ENCODE measurements around the gene UBTD2.

UBTD2 gene

DNA sequence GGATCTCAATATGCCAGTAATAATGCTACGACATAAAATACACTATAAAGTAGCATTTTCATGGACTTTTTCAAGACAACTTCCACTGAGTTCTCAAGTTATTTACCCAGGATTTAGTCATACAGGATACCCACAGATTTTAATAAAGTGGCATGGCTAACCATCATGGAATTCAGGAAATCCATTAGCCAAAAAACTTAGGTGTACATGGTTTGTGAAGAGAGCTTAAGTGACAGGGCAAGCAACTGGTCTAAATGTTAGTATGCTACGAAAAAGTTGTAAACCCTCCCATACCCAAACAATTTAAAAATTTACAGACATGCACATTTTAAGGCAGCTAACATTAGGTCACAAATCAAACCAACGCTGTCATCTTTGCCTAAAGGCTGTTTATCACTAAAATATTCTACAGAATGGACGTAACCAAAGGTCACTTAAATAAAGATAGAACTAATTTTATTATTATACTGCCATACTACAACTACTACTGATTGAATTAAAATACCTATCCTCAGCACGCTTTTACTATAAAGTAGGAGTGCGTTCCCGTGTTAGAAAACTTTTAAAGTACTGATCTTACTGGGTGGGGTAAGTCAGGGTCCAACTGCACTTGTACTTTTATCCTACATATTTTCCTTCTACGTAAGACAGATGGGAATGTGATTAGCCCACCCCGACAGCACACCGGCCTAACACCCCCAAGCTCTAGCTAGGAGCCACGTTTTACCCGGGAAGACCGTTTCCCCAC lies 1.1 kb downstream of the UBTD2 start:
- H3K9me3 ChIP-seq (ENCODE audit: control insufficient read depth, insufficient read depth, low read depth, low read length) = no peaks in the 10 kb centered on the region
- peak overlapping the region; percentile 94 for H3K27ac ChIP-seq (ENCODE audit: extremely low read depth, low read depth, low read length)
- TF ChIP-seq, protein P1, sequence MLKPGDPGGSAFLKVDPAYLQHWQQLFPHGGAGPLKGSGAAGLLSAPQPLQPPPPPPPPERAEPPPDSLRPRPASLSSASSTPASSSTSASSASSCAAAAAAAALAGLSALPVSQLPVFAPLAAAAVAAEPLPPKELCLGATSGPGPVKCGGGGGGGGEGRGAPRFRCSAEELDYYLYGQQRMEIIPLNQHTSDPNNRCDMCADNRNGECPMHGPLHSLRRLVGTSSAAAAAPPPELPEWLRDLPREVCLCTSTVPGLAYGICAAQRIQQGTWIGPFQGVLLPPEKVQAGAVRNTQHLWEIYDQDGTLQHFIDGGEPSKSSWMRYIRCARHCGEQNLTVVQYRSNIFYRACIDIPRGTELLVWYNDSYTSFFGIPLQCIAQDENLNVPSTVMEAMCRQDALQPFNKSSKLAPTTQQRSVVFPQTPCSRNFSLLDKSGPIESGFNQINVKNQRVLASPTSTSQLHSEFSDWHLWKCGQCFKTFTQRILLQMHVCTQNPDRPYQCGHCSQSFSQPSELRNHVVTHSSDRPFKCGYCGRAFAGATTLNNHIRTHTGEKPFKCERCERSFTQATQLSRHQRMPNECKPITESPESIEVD (tag by site-specific recombination; IDR thresholded peaks at IDR 0.05) = peak; percentile 55; the same call in 1 of the 2 replicates
- TF ChIP-seq, protein P2, sequence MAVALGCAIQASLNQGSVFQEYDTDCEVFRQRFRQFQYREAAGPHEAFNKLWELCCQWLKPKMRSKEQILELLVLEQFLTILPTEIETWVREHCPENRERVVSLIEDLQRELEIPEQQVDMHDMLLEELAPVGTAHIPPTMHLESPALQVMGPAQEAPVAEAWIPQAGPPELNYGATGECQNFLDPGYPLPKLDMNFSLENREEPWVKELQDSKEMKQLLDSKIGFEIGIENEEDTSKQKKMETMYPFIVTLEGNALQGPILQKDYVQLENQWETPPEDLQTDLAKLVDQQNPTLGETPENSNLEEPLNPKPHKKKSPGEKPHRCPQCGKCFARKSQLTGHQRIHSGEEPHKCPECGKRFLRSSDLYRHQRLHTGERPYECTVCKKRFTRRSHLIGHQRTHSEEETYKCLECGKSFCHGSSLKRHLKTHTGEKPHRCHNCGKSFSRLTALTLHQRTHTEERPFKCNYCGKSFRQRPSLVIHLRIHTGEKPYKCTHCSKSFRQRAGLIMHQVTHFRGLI (tag by site-specific recombination; IDR thresholded peaks at IDR 0.05) = no peak
- peak; percentile 65 for TF ChIP-seq ZFP3 (tag by site-specific recombination; IDR thresholded peaks at IDR 0.05; ENCODE audit: low read depth)
- TF ChIP-seq, protein P3, sequence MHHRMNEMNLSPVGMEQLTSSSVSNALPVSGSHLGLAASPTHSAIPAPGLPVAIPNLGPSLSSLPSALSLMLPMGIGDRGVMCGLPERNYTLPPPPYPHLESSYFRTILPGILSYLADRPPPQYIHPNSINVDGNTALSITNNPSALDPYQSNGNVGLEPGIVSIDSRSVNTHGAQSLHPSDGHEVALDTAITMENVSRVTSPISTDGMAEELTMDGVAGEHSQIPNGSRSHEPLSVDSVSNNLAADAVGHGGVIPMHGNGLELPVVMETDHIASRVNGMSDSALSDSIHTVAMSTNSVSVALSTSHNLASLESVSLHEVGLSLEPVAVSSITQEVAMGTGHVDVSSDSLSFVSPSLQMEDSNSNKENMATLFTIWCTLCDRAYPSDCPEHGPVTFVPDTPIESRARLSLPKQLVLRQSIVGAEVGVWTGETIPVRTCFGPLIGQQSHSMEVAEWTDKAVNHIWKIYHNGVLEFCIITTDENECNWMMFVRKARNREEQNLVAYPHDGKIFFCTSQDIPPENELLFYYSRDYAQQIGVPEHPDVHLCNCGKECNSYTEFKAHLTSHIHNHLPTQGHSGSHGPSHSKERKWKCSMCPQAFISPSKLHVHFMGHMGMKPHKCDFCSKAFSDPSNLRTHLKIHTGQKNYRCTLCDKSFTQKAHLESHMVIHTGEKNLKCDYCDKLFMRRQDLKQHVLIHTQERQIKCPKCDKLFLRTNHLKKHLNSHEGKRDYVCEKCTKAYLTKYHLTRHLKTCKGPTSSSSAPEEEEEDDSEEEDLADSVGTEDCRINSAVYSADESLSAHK (tag by site-specific recombination; IDR thresholded peaks at IDR 0.05) = 0 out of 2 replicates have a peak, but pooled peaks have one; percentile 5
- H3K4me3 ChIP-seq (ENCODE audit: low read depth, low read length) = peak overlapping the region; percentile 93
- H3K4me1 ChIP-seq (ENCODE audit: control insufficient read depth, insufficient read depth, low read length) = peaks cover 18% of the 10 kb centered on the region
- POLR2A ChIA-PET = interaction anchor here (0.6 to 2.2 kb wide), 8 partner anchors 11 to 276 kb away, joined by 3 to 18 read pairs (median 3); partner anchors contain the start of genes FBXW11 and STK10
- H3K36me3 ChIP-seq (ENCODE audit: control insufficient read depth in 2 of 2, insufficient read depth in 1 of 2, low read length in 2 of 2) = peaks cover 0 to 4% of the 10 kb centered on the region in 2 experiments; a peak in 2 of 3 replicates
- CTCF ChIA-PET = interaction anchor here (0.6 to 2.1 kb wide), 13 partner anchors 11 to 1752 kb away, joined by 3 to 7 read pairs (median 3); no protein-coding TSS in a partner anchor

DNA sequence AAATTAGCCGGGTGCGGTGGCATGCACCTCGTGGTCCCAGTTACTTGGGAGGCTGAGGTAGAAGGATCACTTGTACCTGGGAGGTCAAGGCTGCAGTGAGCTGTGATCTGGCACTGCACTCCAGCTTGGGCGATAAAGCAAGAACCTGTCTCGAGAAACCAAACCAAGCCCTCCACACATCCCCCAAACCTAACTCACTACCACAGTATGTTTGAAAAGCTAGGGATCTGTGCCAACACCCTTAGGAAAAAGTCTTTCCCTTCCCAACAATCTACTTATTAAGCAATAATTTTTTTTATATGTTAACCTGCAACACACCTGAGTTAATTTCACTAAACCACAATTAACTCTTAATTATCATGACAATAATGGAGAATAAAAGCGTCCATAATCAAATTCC lies 2.2 kb downstream of the UBTD2 start:
- ChIA-PET CTCF (interaction anchor here (0.6 kb wide), 2 partner anchors 139 to 158 kb away, joined by 3 read pairs; no protein-coding TSS in a partner anchor), POLR2A (no interaction called here)
- Histone ChIP-seq H3K9me3 (ENCODE audit: control insufficient read depth, insufficient read depth, low read depth, low read length) (no peaks in the 10 kb centered on the region), H3K27ac (ENCODE audit: extremely low read depth, low read depth, low read length) (no peak overlapping the region), H3K4me1 (ENCODE audit: control insufficient read depth, insufficient read depth, low read length) (peaks cover 18% of the 10 kb centered on the region), H3K4me3 (ENCODE audit: low read depth, low read length) (peak overlapping the region; percentile 3; the same call in 1 of the 2 replicates), H3K36me3 (ENCODE audit: control insufficient read depth in 2 of 2, insufficient read depth in 1 of 2, low read length in 2 of 2) (peaks cover 0 to 4% of the 10 kb centered on the region in 2 experiments; a peak in 2 of 3 replicates)
- TF ChIP-seq, protein P4, sequence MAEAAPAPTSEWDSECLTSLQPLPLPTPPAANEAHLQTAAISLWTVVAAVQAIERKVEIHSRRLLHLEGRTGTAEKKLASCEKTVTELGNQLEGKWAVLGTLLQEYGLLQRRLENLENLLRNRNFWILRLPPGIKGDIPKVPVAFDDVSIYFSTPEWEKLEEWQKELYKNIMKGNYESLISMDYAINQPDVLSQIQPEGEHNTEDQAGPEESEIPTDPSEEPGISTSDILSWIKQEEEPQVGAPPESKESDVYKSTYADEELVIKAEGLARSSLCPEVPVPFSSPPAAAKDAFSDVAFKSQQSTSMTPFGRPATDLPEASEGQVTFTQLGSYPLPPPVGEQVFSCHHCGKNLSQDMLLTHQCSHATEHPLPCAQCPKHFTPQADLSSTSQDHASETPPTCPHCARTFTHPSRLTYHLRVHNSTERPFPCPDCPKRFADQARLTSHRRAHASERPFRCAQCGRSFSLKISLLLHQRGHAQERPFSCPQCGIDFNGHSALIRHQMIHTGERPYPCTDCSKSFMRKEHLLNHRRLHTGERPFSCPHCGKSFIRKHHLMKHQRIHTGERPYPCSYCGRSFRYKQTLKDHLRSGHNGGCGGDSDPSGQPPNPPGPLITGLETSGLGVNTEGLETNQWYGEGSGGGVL (tag by site-specific recombination; IDR thresholded peaks at IDR 0.05) = no peak
- TF ChIP-seq ZBTB17 (tag by site-specific recombination; IDR thresholded peaks at IDR 0.05) (peak; percentile 8; the same call in 1 of the 2 replicates), IKZF3 (tag by site-specific recombination; IDR thresholded peaks at IDR 0.05) (0 out of 2 replicates have a peak, but pooled peaks have one; percentile 3), MZF1 (tag by site-specific recombination; IDR thresholded peaks at IDR 0.05; ENCODE audit: borderline replicate concordance) (0 out of 2 replicates have a peak, but pooled peaks have one; percentile 6), ZNF2 (tag by site-specific recombination; IDR thresholded peaks at IDR 0.05) (0 out of 2 replicates have a peak, but pooled peaks have one; percentile 14), ZNF146 (tag by site-specific recombination; IDR thresholded peaks at IDR 0.05) (no peak), ZNF777 (tag by site-specific recombination; IDR thresholded peaks at IDR 0.05; ENCODE audit: borderline replicate concordance) (no peak)
- TF ChIP-seq, protein P5, sequence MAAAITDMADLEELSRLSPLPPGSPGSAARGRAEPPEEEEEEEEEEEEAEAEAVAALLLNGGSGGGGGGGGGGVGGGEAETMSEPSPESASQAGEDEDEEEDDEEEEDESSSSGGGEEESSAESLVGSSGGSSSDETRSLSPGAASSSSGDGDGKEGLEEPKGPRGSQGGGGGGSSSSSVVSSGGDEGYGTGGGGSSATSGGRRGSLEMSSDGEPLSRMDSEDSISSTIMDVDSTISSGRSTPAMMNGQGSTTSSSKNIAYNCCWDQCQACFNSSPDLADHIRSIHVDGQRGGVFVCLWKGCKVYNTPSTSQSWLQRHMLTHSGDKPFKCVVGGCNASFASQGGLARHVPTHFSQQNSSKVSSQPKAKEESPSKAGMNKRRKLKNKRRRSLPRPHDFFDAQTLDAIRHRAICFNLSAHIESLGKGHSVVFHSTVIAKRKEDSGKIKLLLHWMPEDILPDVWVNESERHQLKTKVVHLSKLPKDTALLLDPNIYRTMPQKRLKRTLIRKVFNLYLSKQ (tag by site-specific recombination; IDR thresholded peaks at IDR 0.05; ENCODE audit: borderline replicate concordance) = no peak
- TF ChIP-seq, protein P6, sequence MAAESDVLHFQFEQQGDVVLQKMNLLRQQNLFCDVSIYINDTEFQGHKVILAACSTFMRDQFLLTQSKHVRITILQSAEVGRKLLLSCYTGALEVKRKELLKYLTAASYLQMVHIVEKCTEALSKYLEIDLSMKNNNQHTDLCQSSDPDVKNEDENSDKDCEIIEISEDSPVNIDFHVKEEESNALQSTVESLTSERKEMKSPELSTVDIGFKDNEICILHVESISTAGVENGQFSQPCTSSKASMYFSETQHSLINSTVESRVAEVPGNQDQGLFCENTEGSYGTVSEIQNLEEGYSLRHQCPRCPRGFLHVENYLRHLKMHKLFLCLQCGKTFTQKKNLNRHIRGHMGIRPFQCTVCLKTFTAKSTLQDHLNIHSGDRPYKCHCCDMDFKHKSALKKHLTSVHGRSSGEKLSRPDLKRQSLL (tag by site-specific recombination; IDR thresholded peaks at IDR 0.05) = no peak
- TF ChIP-seq, protein P7, sequence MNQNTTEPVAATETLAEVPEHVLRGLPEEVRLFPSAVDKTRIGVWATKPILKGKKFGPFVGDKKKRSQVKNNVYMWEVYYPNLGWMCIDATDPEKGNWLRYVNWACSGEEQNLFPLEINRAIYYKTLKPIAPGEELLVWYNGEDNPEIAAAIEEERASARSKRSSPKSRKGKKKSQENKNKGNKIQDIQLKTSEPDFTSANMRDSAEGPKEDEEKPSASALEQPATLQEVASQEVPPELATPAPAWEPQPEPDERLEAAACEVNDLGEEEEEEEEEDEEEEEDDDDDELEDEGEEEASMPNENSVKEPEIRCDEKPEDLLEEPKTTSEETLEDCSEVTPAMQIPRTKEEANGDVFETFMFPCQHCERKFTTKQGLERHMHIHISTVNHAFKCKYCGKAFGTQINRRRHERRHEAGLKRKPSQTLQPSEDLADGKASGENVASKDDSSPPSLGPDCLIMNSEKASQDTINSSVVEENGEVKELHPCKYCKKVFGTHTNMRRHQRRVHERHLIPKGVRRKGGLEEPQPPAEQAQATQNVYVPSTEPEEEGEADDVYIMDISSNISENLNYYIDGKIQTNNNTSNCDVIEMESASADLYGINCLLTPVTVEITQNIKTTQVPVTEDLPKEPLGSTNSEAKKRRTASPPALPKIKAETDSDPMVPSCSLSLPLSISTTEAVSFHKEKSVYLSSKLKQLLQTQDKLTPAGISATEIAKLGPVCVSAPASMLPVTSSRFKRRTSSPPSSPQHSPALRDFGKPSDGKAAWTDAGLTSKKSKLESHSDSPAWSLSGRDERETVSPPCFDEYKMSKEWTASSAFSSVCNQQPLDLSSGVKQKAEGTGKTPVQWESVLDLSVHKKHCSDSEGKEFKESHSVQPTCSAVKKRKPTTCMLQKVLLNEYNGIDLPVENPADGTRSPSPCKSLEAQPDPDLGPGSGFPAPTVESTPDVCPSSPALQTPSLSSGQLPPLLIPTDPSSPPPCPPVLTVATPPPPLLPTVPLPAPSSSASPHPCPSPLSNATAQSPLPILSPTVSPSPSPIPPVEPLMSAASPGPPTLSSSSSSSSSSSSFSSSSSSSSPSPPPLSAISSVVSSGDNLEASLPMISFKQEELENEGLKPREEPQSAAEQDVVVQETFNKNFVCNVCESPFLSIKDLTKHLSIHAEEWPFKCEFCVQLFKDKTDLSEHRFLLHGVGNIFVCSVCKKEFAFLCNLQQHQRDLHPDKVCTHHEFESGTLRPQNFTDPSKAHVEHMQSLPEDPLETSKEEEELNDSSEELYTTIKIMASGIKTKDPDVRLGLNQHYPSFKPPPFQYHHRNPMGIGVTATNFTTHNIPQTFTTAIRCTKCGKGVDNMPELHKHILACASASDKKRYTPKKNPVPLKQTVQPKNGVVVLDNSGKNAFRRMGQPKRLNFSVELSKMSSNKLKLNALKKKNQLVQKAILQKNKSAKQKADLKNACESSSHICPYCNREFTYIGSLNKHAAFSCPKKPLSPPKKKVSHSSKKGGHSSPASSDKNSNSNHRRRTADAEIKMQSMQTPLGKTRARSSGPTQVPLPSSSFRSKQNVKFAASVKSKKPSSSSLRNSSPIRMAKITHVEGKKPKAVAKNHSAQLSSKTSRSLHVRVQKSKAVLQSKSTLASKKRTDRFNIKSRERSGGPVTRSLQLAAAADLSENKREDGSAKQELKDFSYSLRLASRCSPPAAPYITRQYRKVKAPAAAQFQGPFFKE (tag by site-specific recombination; IDR thresholded peaks at IDR 0.05; ENCODE audit: borderline replicate concordance) = no peak
